Stimulated activated naive CD4-positive, alpha-beta T cell (primary cell): Measurements from ENCODE around the gene PDE4D.
A peak's percentile ranks its signal among the peaks of the same experiment; 100 is the strongest.

Experiments
- DNase-seq, 6 experiments: peaks; one replicate each; lab custom pipeline; 2025; lab: John Stamatoyannopoulos, UW

Gene PDE4D

DNA sequence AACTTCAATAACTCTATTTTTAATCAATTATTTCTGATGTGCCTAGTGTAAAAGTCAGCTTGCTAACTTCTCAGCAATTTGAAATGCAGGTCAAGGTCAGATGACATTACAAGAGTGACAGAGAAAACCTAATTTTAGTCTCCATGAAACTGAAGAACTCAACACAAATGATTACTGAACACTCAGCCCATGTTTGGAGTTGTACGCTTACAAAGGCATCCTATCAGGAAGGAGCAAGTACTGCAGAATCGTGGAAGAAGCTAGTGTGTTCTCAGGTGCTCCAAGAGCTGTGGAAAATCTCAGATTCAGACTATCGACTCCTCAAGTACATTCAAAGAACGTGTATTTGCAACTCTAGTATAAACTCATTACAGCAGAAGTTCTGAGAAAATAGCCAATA lies 526.7 kb downstream of the PDE4D start:
- no peak for DNase-seq

DNA sequence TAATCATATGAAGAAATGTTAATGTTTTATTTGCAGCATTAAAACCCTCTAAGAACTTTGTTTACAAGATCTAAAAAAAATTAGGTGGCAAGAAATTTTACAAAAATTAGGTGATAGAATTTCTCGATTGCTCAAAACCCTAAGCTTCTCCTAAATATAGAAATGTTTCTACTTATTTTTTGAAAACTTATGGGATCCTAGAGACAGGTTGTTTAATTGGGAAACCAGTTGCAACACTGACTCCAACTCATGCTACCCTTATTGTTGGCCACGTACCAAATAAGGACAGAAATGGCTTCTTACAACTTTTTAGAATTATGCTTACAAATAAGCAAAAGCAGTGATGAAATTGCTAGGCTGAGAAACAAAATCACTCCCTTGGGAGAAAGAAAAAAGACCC lies 531.1 kb downstream of the PDE4D start:
- DNase-seq = no peak

DNA sequence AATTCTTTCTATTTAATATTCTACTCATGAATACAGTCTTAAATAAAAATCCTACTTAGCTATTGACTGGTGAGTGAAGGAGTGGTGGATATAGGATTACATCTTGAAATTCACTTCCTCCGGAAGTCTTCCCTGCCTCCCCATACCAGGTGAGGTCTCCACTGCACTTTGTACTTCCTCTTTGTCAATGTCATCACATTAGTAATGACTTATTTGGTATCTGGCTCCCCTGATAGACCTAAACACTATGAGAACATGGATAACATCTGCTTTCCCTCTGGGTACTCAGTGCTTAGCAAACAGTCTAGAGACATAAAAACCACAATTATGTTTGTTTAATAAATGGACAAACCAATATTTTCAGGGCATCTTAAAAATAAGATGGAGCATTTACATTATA lies 532.1 kb downstream of the PDE4D start:
- no peak for DNase-seq

DNA sequence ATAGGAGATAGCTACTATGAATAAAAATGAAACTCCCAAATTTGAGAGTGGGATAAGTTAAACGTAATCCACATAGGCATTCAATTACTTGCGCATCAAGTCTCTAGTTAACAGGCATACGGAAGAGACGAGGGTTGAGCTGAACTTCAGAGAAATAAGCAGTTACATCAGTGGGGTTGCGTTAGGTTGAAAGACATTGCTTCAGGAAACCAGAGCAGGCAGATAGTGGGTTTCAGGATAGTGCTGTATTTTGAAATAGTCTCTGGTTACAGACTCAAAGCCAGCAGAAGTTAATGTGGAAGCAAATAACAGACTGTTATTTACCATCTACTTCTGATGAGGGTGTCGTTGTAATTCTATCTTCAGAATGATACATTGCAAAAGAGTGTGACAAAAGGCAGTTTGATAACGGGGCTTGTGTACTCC lies 533.4 kb downstream of the PDE4D start:
- no peak for DNase-seq

DNA sequence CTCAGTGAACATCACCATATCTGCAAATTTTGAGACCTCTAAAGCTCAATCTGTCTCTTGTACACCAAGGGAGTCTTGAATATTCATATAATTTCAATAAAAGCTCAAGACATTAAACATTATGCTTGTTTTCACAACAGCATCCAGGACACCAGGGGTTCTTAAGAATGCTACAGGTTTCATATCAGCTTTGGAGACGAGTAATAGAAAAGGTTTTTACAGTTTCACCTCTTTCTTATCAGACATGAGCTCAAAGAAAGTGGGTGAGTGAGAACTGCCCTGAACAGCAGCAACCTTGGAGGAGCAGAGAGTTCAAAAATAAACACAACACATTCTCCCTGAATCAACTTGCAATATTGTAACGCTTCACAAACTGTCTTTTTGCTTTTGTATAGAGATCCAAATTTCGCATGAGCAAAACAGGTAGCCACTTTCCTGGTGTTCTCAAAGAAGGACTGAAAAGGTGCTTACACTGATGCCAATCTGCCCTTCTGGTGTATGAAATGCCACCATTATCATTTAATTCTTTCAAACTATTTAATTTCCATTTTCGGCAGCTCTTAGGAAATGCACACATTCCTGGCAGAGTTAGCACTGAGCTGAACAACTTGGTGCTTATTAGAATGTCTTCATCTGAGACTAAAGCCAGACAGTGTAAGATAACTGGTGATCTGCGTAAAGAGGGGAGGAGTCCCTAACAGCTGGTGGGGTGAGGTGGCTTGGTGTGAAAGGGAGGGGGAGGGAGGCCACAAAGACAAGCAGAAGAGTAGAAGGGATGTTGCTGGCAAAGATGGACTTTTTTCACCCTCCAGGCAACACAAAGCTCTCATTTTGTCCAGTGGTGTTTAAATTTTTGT lies 535.3 kb downstream of the PDE4D start:
- no peak for DNase-seq

DNA sequence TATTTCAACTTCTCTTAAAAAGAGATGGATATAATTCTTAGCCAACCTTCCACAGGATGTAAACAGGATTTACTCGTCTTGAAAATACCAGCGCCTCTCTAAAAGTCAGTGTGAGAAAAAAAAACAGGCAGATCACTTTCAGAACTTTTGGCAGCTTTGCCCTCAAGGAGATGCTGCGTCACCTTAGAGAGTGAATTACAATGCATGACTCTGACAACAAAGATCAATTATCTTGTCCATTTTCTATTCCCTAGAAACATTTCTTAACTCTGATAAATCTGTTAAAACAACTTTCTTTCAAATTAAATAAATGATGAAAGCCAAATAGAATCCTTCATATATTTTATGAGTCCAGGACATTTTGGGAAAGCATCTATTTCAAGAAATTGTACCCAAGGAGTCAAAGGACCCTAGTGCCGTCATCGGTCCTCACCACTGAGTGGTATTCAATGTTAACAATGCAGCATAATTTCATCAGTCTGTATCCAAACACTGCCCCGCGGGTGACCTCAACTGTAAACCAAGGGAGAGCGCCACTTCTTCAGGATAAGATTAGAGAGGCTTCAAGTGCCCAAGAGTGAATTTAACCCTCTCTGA lies 536.0 kb downstream of the PDE4D start:
- no peak for DNase-seq

DNA sequence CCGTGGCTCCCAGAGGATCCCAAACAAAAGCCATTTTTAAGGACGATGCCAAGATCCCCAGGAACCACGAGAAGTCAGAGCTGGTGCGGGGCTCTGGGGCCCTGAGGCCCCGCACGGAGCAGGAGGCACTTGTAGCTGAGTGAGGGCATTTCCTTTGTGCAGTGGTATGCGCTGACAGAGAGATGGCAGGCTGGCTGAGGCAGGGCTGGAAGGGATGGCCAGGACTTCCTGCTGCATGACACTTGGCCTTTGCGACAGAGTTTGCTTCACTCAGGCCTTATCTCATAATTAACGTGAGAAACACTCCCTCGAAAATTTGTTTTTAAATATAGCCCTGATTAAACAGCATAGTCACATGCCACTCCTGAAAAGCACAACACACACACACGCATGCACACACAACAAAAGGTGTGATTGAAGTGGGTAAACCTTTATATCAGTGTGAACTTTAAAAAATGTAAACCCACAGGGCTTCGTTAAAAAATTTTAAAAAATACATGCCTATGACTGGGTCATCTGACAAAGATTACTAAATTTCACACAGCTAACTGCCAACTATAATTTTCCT lies 536.6 kb downstream of the PDE4D start:
- DNase-seq = no peak

DNA sequence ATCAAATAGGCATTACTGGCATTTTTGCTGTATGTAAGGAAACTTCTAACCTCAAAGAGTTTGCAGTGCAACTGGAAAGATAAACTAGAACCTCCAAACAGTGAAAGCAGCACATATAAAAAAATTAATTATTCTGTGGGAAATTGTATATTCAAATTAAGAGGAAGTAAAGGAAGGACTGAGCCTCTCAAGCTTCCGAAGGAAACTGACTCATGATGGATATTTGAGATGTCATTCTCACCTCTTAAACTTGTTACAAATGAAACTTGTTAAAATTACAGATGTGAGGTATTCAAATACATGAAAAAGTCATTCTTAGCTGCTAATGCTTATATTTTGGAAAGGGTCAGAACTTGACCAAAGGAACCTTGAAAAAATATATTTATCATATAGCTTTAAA lies 538.7 kb downstream of the PDE4D start:
- no peak for DNase-seq

DNA sequence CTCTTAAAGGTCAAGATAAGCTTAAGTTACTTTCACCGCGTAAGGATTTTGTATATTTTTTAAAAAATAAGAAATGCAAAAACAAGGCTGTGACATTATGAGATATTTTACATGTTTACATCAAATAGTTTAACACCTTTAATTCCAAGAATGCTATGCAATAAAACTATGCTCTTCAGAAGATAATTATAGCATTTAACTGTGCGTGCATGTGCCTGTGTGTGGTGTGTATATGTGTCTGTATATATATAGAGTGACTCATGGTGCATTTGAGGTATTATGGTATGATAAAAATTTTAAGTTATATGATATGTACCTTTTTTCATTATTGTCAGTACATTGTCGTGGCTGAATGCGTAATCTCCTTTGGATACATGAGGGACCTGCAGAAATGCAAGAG lies 539.3 kb downstream of the PDE4D start:
- no peak for DNase-seq

DNA sequence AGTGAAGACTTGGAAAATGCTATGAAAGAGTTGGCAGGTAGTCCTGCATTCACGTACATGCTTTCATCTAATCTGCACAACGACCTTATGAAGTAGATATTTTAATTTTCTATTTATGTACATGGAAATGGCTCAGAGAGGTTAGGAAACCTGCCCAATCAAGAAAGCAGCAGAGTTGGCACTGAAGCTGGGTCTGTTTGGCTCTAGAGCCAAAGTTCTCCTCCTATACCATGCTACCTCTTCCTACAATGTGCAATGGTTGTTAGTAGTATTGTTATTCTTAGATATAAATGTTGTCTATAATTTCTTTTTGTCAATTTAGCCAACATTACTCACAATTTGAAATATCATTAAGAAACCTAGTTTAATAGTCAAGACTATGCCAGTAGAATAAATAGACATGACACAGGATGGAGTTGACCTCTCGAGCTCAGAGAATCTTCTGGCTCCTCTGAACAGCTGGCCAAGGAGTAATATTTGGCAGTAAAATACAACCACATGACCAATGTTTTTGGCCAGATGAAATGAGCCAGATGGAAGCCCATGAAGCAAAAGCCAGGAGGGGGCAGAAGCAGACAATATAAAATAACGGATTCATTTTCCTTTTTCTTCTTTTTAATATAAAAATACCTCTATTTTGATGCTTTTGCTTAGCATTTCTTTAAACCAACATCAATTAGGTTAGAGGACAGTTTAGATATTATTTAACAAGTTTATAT lies 542.3 kb downstream of the PDE4D start:
- DNase-seq = no peak

DNA sequence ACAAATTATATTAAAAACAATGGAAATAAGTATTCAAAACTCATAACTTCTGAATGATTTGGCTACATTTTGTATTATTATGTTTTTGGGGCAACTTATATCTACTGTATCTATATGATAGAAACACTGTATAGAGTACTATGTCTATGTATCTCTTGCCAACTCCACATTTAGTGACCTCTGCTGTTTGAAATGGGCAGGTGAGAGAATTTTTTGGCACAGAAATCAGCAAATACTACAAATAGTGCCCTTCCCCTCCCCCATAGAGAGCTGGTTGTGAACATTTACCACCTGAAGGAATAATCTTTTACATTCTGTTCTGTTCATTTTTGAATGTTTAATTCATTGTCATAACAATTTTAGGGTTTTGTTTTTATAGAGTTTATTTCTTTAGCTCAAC lies 545.3 kb downstream of the PDE4D start:
- no peak for DNase-seq

DNA sequence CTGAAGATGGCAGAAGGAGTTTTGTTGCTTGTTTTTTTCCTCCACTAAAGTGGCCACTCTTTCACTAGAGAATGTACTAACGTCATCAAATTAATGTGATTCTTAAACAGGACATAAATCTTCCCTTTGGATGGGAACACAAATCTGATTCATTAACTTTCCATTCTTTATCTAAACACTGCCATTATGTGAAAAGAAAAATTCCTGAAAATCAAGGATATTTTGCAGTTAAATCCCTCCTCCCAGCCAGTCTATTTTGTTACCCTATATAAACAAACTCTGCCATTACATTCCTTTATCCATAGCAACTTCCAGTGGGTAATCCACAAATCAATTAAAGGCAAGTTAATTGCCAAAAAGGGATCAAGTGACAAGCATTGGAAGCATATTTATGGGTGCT lies 546.5 kb downstream of the PDE4D start:
- DNase-seq = no peak

DNA sequence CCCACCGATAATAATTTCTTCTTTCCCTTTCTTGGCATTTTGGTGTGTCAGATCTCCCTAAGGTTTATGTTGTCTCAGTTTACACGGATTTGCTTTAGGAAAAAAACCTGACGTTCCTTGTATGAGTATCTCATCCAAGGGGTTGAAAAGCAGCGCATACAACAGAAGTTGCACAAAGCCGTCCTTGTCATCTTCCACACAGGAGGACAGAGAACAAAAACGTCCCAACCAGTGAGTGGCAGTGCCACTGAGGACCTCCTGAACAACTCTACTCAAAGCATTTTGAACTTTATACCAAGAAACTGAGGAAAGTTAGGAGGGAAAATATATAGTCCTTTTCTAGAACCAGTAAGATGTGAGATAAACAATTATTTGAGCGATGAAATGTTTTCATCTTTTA lies 547.0 kb downstream of the PDE4D start:
- DNase-seq = no peak

DNA sequence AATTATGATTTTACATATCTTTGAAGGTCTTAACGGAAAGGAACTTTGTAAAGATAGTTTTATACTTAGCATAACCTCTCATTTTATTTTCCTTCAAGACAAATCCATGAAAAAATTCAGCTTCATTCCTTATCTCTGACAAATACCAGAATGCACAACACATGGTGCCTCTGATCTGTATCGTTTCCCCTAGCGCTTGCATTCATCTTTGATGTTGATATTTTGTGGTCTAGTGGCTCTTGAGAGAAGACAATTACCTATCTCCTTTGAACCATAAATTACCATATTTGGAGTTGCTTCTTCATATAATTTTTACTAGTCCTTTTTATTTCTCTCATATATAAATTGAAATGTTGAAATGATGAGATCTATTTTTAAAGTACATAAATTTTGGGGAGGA lies 551.3 kb downstream of the PDE4D start:
- DNase-seq = peak in 1 of 6 experiments; percentile 4

DNA sequence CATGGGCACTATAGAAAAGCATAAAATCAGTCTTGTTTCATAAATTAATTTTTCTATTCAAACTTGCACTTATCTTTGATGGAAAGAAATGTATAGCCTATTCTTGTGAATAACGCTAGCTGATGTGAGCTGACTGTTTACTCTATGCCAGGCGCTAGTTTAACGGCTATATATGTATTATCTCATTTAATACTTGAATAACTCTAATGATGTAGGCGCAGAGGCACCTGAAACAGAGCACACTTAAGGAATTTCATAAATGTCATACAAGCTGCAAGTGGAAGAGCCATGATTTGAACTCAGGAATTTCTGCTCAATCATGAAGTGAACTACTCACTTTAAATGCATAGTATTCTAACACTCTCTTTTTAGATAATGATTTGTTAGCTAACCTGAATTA lies 551.8 kb downstream of the PDE4D start:
- DNase-seq = no peak

DNA sequence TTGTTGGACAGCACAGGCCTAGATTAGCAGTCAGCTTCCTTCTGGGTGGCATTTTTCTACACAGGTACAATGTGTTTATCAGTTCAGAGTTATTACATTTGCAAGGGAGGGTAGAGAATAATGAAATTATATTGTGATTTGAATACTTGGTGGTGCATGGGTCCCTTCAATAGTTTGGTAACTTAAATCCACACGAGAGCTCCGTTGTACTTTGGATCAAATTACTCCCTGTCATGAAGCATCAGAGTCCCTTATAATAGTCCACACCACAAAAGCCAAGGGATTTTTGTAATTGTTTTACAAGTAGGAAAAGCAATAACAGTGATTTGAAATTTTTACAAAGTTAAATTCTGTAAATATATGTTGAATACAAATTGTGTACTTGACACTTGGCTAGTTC lies 552.4 kb downstream of the PDE4D start:
- DNase-seq = no peak

DNA sequence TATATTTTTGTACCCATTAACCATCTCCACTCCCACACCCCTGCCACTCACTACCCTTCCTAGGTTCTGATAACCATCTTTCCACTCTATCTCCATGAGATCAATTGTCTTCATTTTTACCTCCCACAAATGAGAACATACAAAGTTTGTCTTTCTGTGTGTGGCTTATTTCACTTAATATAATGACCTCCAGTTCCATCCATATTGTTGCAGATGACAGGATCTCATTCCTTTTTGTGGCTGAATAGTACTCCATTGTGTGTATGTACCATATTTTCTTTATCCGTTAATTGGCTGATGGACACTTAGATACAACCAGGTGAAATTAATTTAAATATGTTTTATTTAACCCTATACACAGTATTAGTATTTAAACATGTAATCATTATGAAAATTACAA lies 552.9 kb downstream of the PDE4D start:
- no peak for DNase-seq

DNA sequence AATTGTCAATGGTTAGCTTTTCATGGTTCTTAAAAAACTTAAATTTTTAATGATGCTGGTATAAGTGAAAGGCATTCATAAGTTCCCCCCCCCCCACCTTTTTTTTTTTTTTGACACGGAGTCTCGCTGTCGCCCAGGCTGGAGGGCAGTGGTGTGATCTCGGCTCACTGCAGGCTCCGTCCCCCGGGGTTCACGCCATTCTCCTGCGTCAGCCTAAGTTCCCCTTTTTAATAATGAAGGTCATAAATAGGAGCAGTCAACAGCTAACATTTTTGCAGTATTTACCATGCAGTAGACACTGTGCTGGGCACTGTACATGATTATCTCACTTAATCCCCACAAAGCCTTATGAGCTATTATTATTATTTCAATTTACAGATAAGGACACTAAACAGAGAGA lies 556.3 kb downstream of the PDE4D start:
- DNase-seq = no peak

DNA sequence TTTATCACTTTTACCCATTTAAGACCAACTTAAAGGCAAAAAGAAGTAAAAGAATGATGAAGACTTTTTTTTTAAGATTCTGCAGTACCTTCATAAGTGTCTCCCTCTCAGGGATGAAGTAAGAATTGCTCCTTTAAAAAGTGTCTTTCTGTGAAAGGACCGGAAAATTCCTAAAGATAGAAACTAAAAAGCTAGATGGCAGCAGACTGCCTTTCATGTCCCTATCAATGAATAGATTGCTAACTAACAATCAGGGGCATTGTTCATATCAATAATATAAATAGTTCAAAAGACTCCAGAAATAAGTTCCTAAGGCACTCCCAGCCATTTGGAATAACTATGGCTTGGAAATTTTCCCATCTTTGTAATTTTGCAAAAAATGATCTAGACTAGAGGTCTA lies 558.0 kb downstream of the PDE4D start:
- DNase-seq = no peak

DNA sequence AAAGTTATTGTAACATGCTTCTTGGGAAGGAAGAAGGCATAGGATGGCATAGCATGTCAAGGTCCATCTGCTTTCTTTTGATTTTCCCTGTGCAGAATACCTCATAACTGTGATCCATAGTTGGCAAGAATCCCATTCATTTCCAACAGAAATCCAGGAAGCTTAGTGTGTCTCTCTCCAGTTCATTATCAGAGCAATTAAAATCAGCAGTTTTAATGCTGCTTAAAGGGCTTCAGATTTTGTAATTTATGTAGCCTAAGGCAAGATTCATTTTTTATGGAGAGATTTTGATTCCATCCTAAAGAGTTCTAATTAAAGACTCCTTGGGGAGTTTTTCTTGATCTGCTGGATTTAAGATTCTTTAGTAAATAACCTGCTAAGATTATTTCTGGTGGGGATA lies 560.1 kb downstream of the PDE4D start:
- no peak for DNase-seq

DNA sequence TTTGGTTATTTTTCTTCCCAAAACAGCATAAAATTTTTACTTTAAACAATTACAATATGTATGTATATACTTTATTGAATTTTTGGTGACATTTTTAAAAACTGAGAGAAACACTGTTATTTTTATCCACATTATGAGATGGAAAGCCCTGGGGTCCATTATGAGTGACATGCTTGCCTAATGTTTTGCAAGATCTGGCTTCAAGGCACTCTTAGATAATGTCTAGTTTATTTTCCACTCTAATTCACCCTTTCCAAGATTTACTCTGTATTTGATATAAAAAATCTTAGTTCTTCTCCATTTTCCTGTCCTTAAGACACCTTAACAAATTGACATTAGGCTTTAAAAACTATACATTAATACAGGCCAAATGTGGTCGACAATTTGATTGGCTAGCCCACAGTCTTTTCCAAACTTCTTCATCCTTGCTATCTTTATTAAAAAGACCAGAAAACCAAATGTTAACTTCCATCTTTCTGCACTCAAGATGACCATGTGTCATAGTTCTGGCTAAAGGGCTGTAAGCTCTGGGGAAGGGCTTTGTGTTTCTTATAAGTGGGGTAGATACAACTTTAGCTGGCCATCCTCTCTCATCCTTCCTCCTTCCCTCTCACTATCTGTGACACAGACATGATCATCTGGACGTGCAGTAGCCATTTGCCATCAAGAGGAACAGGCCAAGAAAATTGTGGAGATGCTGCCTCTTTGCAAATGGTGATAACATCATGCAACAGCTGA lies 561.1 kb downstream of the PDE4D start:
- DNase-seq = no peak

DNA sequence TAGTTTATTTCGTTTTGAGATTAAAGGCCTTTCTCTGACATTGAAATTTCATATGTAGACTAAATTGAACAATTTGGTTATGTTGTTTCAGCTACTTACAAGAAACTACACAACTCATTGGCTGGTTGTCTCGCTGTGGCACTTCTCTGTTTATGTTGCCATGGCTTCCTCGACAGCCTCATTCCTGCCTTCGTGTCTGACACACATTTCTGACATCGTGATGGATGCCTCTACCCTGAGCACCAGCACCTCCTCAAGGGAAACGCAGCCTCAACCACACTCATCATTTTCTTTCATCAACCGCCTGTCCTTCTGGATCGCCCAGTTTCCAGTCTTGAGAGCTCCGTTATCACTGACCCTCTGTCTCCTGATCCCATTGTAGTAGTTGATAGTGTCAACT lies 562.8 kb downstream of the PDE4D start:
- no peak for DNase-seq
